RWPE1 (cell line): ENCODE results near the gene POU2F1.

Experiments used
- CTCF ChIA-PET: fragments of 350-600 bp; sonication (Branson Sonifier 250); formaldehyde crosslinking; extraction: SDS; loops from one replicate; lab custom pipeline; 2021; lab: Yijun Ruan, JAX
- POLR2A ChIA-PET: fragments of 400-600 bp; formaldehyde crosslinking; extraction: SDS; loops from one replicate; lab custom pipeline; 2020; ENCODE audit warnings: antibody characterized with exemption; ENCODE audit not compliant: low non-redundant PET; lab: Yijun Ruan, JAX
- DNase-seq: peaks from one replicate; pipeline ENCODE4 v3.0.0; 2012; ENCODE audit warnings: low spot score
- H3K27ac ChIP-seq: fragments of 450-650 bp; 2 replicates; pipeline ENCODE4 v1.5.1; 2017
- CTCF ChIP-seq: fragments of 450-650 bp; conservative IDR thresholded peaks from 2 replicates; pipeline ENCODE4 v1.5.1; 2017; ENCODE audit warnings: low read depth, mild to moderate bottlenecking

The POU2F1 gene

GRCh38 chr1:167463875-167464575 lies 243.3 kb downstream of the POU2F1 start:
- POLR2A ChIA-PET = no interaction called here
- CTCF ChIA-PET = interaction anchor here (0.7 kb wide), 1 partner anchor 218 kb away, joined by 3 read pairs; no protein-coding TSS in a partner anchor
- no peak for TF ChIP-seq CTCF
- H3K27ac ChIP-seq = no peak overlapping the region
- DNase-seq = no peak

- no peak for DNase-seq
- H3K27ac ChIP-seq = no peak overlapping the region
- TF ChIP-seq CTCF = no peak
- CTCF ChIA-PET = interaction anchor here (0.6 kb wide), 1 partner anchor 92 kb away, joined by 4 read pairs; no protein-coding TSS in a partner anchor
- POLR2A ChIA-PET = no interaction called here
These were observed 244.3 kb downstream of the POU2F1 start for GRCh38 chr1:167465018-167465417.

GRCh38 chr1:167465743-167466142 lies 245.1 kb downstream of the POU2F1 start:
- ChIA-PET POLR2A (no interaction called here), CTCF (interaction anchor here (0.6 kb wide), 1 partner anchor 91 kb away, joined by 4 read pairs; no protein-coding TSS in a partner anchor)
- no peak overlapping the region for H3K27ac ChIP-seq
- no peak for TF ChIP-seq CTCF
- DNase-seq = no peak

GRCh38 chr1:167467126-167467710 lies 246.5 kb downstream of the POU2F1 start:
- no peak overlapping the region for H3K27ac ChIP-seq
- TF ChIP-seq CTCF = no peak
- CTCF ChIA-PET = no interaction called here
- POLR2A ChIA-PET = no interaction called here
- DNase-seq = peak; percentile 24

- H3K27ac ChIP-seq = no peak overlapping the region
These were observed 247.1 kb downstream of the POU2F1 start for GRCh38 chr1:167467752-167468151.

More at GRCh38 chr1:167467752-167468151, 247.1 kb downstream of the POU2F1 start:
- TF ChIP-seq CTCF = no peak
- ChIA-PET CTCF (interaction anchor here (0.9 kb wide), 1 partner anchor 401 kb away, joined by 4 read pairs; no protein-coding TSS in a partner anchor), POLR2A (no interaction called here)
- no peak for DNase-seq
